Large intestine (tissue), 3 donors: Measurements from ENCODE around the gene F2. TPM values are rescaled to one million over a fixed set of nuclear protein-coding genes. Genes with fewer than 3 reads are reported as not detected.
A peak's percentile ranks its signal among the peaks of the same experiment; 100 is the strongest.

Experiments used
- DNase-seq, 2 donors: peaks; one replicate each; pipeline versions ENCODE4 v3.0.0 to v3.0.0-alpha.2; 2013
- H3K27ac ChIP-seq: one replicate; pipeline ENCODE4 v1.5.1; 2013; ENCODE audit warnings: low read length
- H3K27me3 ChIP-seq: 2 replicates; pipeline ENCODE4 v1.6.1; 2013; ENCODE audit warnings: low read length; ENCODE audit not compliant: control insufficient read depth, insufficient read depth
- H3K36me3 ChIP-seq: 2 replicates; pipeline ENCODE4 v1.6.1; 2013; ENCODE audit warnings: low read length; ENCODE audit not compliant: control insufficient read depth, insufficient read depth
- H3K4me1 ChIP-seq: one replicate; pipeline ENCODE4 v1.6.1; 2013; ENCODE audit warnings: low read length; ENCODE audit not compliant: control insufficient read depth, insufficient read depth
- H3K4me3 ChIP-seq: one replicate; pipeline ENCODE4 v1.5.1; 2013; ENCODE audit warnings: low read length
- H3K9me3 ChIP-seq: one replicate; pipeline ENCODE4 v1.6.1; 2013; ENCODE audit warnings: mild to moderate bottlenecking, low read depth, low read length, moderate library complexity; ENCODE audit not compliant: control insufficient read depth
- WGBS: methylation state at CpG from one replicate; pipeline ENCODE4 v1.1.5; 2013; ENCODE audit warnings: low lambda C conversion rate; ENCODE audit not compliant: insufficient coverage; 5-methylcytosine and 5-hydroxymethylcytosine counted together
- polyA plus RNA-seq: library from polyadenylated mRNA; unstranded; fragments of 120-200 nt; gene quantifications from one replicate; pipeline ENCODE4 v1.2.1, GENCODE V29; 2013

The F2 gene
- polyA plus RNA-seq, 1 donor = 0.28 TPM

- Histone ChIP-seq H3K36me3 (peaks cover 65% of the 10 kb centered on the region), H3K4me3 (no peak overlapping the region), H3K27ac (no peak overlapping the region), H3K4me1 (peaks cover 4% of the 10 kb centered on the region), H3K9me3 (no peaks in the 10 kb centered on the region), H3K27me3 (no peaks in the 10 kb centered on the region)
- 100% methylated on average over 1 of the region's 3 CpGs for WGBS
- no peak for DNase-seq
Observed at GRCh38 chr11:46684367-46684766, 34.6 kb upstream of the F2 start.

GRCh38 chr11:46686886-46687795 lies 31.9 kb upstream of the F2 start:
- no peaks in the 10 kb centered on the region for H3K27me3 ChIP-seq
- no peaks in the 10 kb centered on the region for H3K9me3 ChIP-seq
- no peaks in the 10 kb centered on the region for H3K4me1 ChIP-seq
- H3K36me3 ChIP-seq = peaks cover 52% of the 10 kb centered on the region
- H3K27ac ChIP-seq = no peak overlapping the region
- no peak for DNase-seq
- 60% methylated on average over 1 of the region's 15 CpGs for WGBS
- no peak overlapping the region for H3K4me3 ChIP-seq

DNA sequence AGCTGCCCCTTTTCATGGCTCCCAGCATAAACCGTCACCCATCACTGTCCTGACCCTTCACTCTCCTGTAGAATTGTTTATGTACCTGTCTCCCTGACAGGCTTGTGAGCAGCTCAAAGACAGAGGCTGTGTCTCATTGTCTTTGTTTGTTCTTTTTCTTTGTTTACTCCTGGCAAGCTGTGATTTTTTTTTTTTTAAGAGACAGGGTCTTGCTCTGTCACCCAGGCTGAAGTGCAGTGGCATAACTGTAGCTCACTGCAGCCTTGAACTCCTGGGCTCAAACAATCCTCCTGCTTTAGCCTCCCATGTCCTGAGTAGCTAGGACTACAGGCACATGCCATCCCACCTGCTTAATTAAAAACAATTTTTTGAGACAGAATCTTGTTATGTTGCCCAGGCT lies 28.3 kb upstream of the F2 start:
- Histone ChIP-seq H3K27ac (no peak overlapping the region), H3K27me3 (no peaks in the 10 kb centered on the region), H3K4me1 (no peaks in the 10 kb centered on the region), H3K4me3 (no peak overlapping the region), H3K36me3 (peaks cover 71% of the 10 kb centered on the region), H3K9me3 (no peaks in the 10 kb centered on the region)
- WGBS = no CpG with 5 or more reads among the region's 1 CpG
- no peak for DNase-seq

DNA sequence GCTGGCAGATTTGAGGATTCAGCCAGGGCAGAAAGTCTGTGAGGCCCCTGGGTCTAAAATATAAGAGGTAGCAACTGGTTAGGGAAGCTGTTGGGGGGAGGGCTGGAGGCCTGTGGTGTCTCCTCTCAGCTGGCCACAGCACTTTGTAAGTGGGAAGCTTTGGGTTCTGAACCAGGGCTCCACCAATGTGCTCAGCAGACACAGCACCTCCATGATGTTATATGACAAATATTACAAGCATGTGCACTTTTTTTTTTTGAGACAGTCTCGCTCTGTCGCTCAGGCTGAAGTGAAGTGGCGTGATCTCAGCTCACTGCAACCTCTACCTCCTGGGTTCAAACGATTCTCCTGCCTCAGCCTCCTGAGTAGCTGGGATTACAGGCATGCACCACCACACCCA lies 26.6 kb upstream of the F2 start:
- no CpG with 5 or more reads among the region's 4 CpGs for WGBS
- Histone ChIP-seq H3K9me3 (no peaks in the 10 kb centered on the region), H3K4me1 (peaks cover 2% of the 10 kb centered on the region), H3K4me3 (no peak overlapping the region), H3K27ac (no peak overlapping the region), H3K27me3 (no peaks in the 10 kb centered on the region), H3K36me3 (peaks cover 69% of the 10 kb centered on the region)
- no peak for DNase-seq

DNA sequence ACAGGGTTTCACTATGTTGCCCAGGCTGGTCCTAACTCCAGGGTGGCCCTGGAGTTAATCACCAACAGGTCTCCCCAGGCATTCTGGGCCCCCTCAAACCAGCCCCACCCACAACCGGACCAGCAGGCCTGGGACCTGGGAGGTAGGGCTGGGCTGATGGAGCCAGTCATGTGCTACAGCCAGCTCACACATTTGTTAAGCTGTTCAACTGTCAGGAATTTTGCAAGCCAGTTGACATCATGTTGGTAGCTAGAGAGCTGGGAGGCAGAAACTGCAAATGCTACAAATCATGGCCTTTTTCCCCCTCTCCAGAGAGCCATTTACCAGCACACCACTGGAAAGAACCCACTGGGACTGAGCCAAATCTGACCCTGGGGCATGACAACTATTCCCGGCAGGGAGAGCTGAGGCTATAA lies 25.4 kb upstream of the F2 start:
- H3K9me3 ChIP-seq = no peaks in the 10 kb centered on the region
- H3K27ac ChIP-seq = no peak overlapping the region
- no peaks in the 10 kb centered on the region for H3K27me3 ChIP-seq
- peaks cover 11% of the 10 kb centered on the region for H3K4me1 ChIP-seq
- no peak overlapping the region for H3K4me3 ChIP-seq
- WGBS = no CpG with 5 or more reads among the region's 2 CpGs
- no peak for DNase-seq
- peaks cover 63% of the 10 kb centered on the region for H3K36me3 ChIP-seq

DNA sequence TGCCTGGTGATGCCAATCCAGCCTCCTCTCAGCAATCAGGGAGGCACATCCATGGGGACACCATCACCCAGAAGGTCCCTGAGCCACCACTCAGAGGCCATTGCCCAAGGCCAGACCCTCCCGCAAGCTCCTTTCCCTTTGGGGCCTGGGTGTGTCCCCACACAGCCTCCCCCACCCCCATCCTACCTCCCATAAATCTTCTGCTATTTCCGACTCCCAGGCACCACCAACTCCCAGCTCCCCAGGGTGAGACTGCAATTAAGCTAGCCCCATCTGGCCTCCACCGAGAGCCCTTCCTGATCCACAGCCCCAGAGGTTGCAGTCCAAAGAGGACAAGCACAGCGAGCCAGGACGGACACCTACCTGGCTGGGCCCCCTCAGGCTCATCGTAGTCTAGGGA lies 24.9 kb upstream of the F2 start:
- no peak for DNase-seq
- no peaks in the 10 kb centered on the region for H3K9me3 ChIP-seq
- H3K27ac ChIP-seq = no peak overlapping the region
- no CpG with 5 or more reads among the region's 6 CpGs for WGBS
- peaks cover 15% of the 10 kb centered on the region for H3K4me1 ChIP-seq
- H3K36me3 ChIP-seq = peaks cover 61% of the 10 kb centered on the region
- no peak overlapping the region for H3K4me3 ChIP-seq
- no peaks in the 10 kb centered on the region for H3K27me3 ChIP-seq

GRCh38 chr11:46694607-46695006 lies 24.4 kb upstream of the F2 start:
- H3K4me3 ChIP-seq = no peak overlapping the region
- H3K36me3 ChIP-seq = peaks cover 59% of the 10 kb centered on the region
- no peaks in the 10 kb centered on the region for H3K27me3 ChIP-seq
- DNase-seq = no peak
- WGBS = no CpG with 5 or more reads among the region's 7 CpGs
- no peaks in the 10 kb centered on the region for H3K9me3 ChIP-seq
- H3K27ac ChIP-seq = no peak overlapping the region
- peaks cover 19% of the 10 kb centered on the region for H3K4me1 ChIP-seq

DNA sequence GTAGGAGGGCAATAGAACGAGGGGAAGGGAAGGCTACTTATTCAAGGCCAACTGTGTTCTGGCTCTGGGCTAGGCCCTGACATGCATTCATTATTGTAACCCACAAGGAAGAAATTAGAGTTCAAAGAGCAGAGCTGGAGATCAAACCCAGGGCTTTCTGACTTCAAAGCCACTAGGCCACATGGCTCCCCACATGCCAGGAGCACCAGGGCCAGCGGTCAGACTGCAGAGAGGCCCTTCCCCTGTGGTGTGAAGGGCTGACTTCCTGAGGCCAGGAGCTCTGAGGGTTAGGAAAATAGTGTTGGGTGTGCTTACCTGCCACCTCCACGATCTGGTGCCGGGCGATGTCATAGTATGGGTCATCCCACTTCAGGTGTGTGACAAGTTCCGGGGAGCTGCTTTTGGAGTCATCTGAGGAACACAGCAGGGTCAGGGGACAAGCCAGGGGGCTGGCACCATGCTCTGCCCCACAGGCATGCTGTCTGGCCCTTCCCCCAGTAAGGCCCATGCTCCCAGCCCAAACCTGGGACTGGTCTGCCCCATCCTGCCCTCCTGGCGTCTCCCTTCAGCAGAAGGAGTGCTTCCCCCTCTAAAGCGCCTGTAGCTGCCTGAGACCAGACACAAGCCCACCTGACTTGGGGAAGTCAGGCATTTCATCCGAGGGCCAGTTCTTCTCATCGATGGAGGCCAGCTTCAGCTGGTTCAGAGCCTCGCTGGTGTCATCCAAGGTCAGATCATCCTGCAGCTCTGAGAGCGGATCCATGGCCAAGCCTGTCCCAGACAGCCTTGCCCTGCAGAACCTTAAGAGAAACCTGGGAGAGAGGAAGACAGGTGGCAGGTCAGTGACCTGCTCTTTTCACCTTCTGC lies 23.4 kb upstream of the F2 start:
- H3K4me3 ChIP-seq = no peak overlapping the region
- DNase-seq = no peak
- no peaks in the 10 kb centered on the region for H3K27me3 ChIP-seq
- no peak overlapping the region for H3K27ac ChIP-seq
- H3K9me3 ChIP-seq = no peaks in the 10 kb centered on the region
- peaks cover 53% of the 10 kb centered on the region for H3K36me3 ChIP-seq
- H3K4me1 ChIP-seq = peaks cover 19% of the 10 kb centered on the region
- WGBS = no CpG with 5 or more reads among the region's 12 CpGs

DNA sequence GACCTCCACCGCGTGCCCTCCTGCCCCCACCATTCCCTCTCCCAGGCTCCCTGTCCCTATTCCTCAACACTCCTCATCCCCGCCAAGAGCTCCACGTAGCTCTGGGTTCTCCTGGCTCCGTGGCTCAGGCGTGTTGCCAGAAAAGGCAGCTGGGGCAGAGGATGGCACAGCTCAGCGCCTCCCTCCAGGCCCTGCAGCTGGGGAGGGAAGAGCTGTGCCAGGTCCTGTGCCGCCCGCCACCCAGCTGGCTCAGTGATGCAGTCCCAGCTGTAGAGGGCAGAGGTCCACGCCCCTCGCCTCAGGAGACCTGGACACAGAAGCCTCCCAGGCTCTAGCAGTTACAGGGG lies 22.8 kb upstream of the F2 start:
- no peak overlapping the region for H3K27ac ChIP-seq
- H3K4me1 ChIP-seq = peaks cover 19% of the 10 kb centered on the region
- H3K9me3 ChIP-seq = no peaks in the 10 kb centered on the region

DNA sequence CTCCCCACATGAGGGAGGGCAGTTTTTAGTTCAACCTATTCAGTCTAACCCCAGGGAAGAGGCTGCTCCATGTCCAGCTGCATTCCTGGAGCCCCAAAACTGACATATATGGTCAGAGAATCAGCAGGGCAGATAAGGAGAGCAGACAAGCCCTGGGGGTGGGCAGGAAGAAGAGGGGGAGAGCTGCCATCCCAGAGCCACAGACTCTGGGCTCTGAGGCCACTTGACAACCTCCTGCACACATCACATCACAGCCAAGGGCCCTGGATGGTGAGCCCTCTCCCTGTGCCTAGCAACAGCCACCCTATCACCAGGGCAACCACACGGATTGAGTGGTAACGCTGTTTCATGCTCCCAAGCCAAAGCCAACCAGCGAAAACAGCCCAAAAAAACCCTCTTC lies 21.7 kb upstream of the F2 start:
- WGBS = no CpG with 5 or more reads among the region's 3 CpGs
- Histone ChIP-seq H3K27ac (peak overlapping the region; percentile 7), H3K9me3 (no peaks in the 10 kb centered on the region), H3K27me3 (no peaks in the 10 kb centered on the region), H3K4me3 (no peak overlapping the region), H3K36me3 (peaks cover 45% of the 10 kb centered on the region), H3K4me1 (peaks cover 23% of the 10 kb centered on the region)
- DNase-seq = no peak

More for the DNA sequence above, 22.8 kb upstream of the F2 start:
- Histone ChIP-seq H3K36me3 (peaks cover 51% of the 10 kb centered on the region), H3K27me3 (no peaks in the 10 kb centered on the region), H3K4me3 (no peak overlapping the region)
- 90% methylated on average over 2 of the region's 11 CpGs for WGBS
- no peak for DNase-seq
